Right cardiac atrium (tissue), 5 donors: ENCODE measurements around the gene C11orf97. TPM values are rescaled to one million over a fixed set of nuclear protein-coding genes. Genes with fewer than 3 reads are reported as not detected.
A peak's percentile ranks its signal among the peaks of the same experiment; 100 is the strongest.
"Not testable (repeated sequence)": the region's sequence is repeated elsewhere in the genome, so short reads cannot be mapped to it uniquely, and the experiment has no call there.

Source experiments
- ATAC-seq, 2 donors: fragments of 200-7000 bp; cut with Tn5 transposase; one replicate each; pipeline versions ENCODE4 v1.8.0 to v1.9.1; 2020; ENCODE audit warnings: moderate library complexity in 2 of 2, mild to moderate bottlenecking in 1 of 2
- DNase-seq, 3 donors: peaks; one replicate each; pipeline ENCODE4 v3.0.0-alpha.2; 2020
- H3K27ac ChIP-seq: one replicate; pipeline ENCODE4 v1.5.1; 2013; ENCODE audit warnings: mild to moderate bottlenecking, low read length, control low read depth, moderate library complexity
- H3K27me3 ChIP-seq: one replicate; pipeline ENCODE4 v1.6.1; 2013; ENCODE audit not compliant: control insufficient read depth, insufficient read depth
- H3K4me1 ChIP-seq: one replicate; pipeline ENCODE4 v1.6.1; 2013; ENCODE audit warnings: low read length; ENCODE audit not compliant: control insufficient read depth, insufficient read depth
- H3K4me3 ChIP-seq: one replicate; pipeline ENCODE4 v1.5.1; 2013; ENCODE audit warnings: low read length, control low read depth
- H3K9me3 ChIP-seq: one replicate; pipeline ENCODE4 v1.6.1; 2013; ENCODE audit warnings: low read length; ENCODE audit not compliant: control insufficient read depth
- WGBS: extraction: QIAGEN DNeasy Blood & Tissue Kit; methylation state at CpG from one replicate; pipeline ENCODE4 v1.1.7; 2013; 5-methylcytosine and 5-hydroxymethylcytosine counted together
- intact Hi-C, 4 donors: fragments of 100-400 bp; cut with DNase I; formaldehyde crosslinking; loops; one replicate each; pipeline versions ENCODE4 v1.11.0 to v1.14.0; 2022 to 2023
- polyA plus RNA-seq: library from polyadenylated mRNA; stranded (reverse); fragments of 200-250 nt; gene quantifications from one replicate; pipeline ENCODE4 v1.2.3, GENCODE V29; 2013
- total RNA-seq, 4 donors: library from RNA; stranded (reverse); fragmentation: NEBNext Ultra II Directional; extraction: Animal tissue kit (Norgen Biotek cat#: 25700); gene quantifications; one replicate each; pipeline ENCODE4 v1.2.1, GENCODE V29; 2021
- donor health status: healthy with polysubstance abuse.
- donor health status: DM: no; HTN: yes; CAD: no.
- donor health status: DM: no; HTN: no; CAD: no.
- donor health status: DM: no; HTN: yes; CAD: no; lungs with severe emphysema.
- donor health status: DM: yes; HTN: yes; CAD: no.

C11orf97 gene
- total and polyA plus RNA-seq, 5 donors, result not detected

DNA sequence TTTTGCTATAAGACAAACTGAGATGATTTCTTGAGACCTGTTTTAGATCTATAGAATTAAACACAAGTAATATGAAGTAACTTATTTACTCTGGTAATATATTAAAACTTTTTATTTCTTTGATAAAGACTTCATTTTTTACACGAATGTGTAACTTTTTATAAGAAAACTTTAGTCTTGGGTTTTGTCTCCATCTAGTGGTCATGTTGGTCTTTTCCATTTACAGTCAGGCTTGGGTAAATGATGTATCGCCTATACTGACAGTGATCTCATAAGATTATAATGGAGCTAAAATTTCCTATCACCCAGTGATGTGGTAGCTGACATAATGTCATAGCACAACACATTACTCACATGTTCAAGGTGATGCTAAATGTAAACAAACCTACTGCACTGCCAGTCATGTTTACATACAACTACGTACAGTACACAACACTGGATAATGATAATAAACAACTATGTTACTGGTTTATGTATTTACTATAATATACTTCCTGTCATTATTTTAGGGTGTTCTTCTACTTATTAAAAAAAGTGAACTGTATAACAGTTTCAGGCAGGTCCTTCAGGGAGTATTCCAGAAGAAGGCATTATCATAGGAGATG lies 7.5 kb upstream of the C11orf97 start:
- WGBS, result 19% methylated on average over 3 of the region's 3 CpGs
- ATAC-seq (no peak), DNase-seq (no peak)
- Histone ChIP-seq H3K4me1 (no peaks in the 10 kb centered on the region), H3K27ac (no peak overlapping the region), H3K9me3 (no peaks in the 10 kb centered on the region), H3K27me3 (no peaks in the 10 kb centered on the region), H3K4me3 (no peak overlapping the region)
- intact Hi-C loops, result no loop called here

GRCh38 chr11:94506513-94506912 lies 5.7 kb upstream of the C11orf97 start:
- H3K4me1 ChIP-seq, H3K27ac ChIP-seq, H3K4me3 ChIP-seq, H3K27me3 ChIP-seq, H3K9me3 ChIP-seq, DNase-seq, intact Hi-C loops, ATAC-seq: not testable (repeated sequence)
- WGBS, result 83% methylated on average over 5 of the region's 5 CpGs

DNA sequence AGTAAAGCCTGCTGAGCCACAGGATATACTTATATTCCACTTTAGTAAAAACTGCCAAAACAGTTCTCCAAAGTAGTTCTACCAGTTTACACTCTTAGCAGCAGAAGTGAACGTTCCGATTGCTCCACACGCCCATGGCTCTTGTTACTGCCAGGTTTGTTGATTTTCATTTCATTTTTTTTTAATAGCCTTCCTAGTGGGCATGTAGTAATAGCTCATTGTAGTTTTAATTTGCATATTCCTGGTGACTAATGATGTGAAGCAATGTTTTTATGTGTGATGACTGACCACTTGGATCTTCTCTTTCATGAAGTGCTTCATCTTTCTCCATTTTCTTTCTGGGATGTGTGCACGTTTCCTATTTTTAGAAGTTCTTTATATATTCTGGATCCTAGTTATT lies 4.8 kb upstream of the C11orf97 start:
- no peak overlapping the region for H3K27ac ChIP-seq
- WGBS, result 70% methylated on average over 4 of the region's 4 CpGs
- DNase-seq (no peak), ATAC-seq (no peak)
- no peaks in the 10 kb centered on the region for H3K4me1 ChIP-seq
- H3K4me3 ChIP-seq, result no peak overlapping the region
- intact Hi-C loops, result no loop called here
- H3K9me3 ChIP-seq, result no peaks in the 10 kb centered on the region
- no peaks in the 10 kb centered on the region for H3K27me3 ChIP-seq

DNA sequence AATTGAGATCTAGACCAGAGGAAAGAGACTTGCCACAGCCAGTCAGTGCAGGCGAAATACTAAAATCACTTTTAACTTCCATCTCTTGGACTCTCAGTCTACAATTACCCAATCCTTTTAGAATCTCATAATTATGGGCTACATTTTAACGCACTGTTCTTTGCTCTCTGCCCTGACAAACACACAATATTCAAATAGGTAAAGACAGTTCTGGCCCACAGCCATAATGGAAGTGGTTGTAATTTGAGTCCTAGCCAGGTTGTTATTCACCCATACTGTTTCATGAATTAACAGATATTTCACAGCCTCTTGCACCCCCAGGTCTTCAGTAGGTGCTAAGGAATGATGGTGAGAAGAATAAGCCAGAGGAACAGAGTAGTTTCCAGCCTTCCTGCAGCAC lies 830 bp downstream of the C11orf97 start:
- intact Hi-C loops, result no loop called here
- H3K27me3 ChIP-seq, result no peaks in the 10 kb centered on the region
- no peak overlapping the region for H3K27ac ChIP-seq
- no peak for DNase-seq
- peak in 1 of 2 donors; percentile 22 for ATAC-seq
- 61% methylated on average over 2 of the region's 2 CpGs for WGBS
- no peak overlapping the region for H3K4me3 ChIP-seq
- no peaks in the 10 kb centered on the region for H3K9me3 ChIP-seq
- H3K4me1 ChIP-seq, result no peaks in the 10 kb centered on the region

- Histone ChIP-seq H3K9me3 (no peaks in the 10 kb centered on the region), H3K4me3 (no peak overlapping the region), H3K27me3 (no peaks in the 10 kb centered on the region), H3K27ac (no peak overlapping the region), H3K4me1 (no peaks in the 10 kb centered on the region)
- DNase-seq, result no peak
- 76% methylated on average over 2 of the region's 2 CpGs for WGBS
- no peak for ATAC-seq
- intact Hi-C loops, result no loop called here
Measured at GRCh38 chr11:94515398-94515797, 3.1 kb downstream of the C11orf97 start.

GRCh38 chr11:94516725-94517124 lies 4.5 kb downstream of the C11orf97 start:
- H3K27ac ChIP-seq, result no peak overlapping the region
- DNase-seq, result no peak
- intact Hi-C loops, result no loop called here
- H3K9me3 ChIP-seq, result no peaks in the 10 kb centered on the region
- 45% methylated on average over 1 of the region's 1 CpG for WGBS
- no peak for ATAC-seq
- no peaks in the 10 kb centered on the region for H3K4me1 ChIP-seq
- no peak overlapping the region for H3K4me3 ChIP-seq
- H3K27me3 ChIP-seq, result no peaks in the 10 kb centered on the region

DNA sequence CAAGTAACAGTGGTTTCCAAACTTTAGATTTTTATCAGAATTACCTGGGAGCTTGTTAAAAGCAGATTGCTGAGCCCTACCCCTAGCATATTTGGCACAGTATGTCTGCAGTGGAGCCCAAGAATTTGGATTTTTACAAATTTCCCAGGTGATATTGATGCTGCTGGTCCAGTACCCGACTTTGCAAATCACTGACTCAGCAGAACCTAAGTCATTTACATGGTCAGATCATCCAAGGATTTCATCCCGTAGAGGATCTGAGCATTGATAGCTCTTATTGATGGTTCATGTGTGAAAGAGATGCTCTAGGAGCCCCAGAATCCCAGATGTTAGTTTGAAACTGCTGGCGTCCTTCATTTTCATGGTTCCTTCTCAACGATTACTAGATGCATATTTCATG lies 6.0 kb downstream of the C11orf97 start:
- WGBS, result 67% methylated on average over 4 of the region's 4 CpGs
- Histone ChIP-seq H3K4me1 (no peaks in the 10 kb centered on the region), H3K4me3 (no peak overlapping the region), H3K27me3 (no peaks in the 10 kb centered on the region), H3K27ac (no peak overlapping the region), H3K9me3 (no peaks in the 10 kb centered on the region)
- intact Hi-C loops, result no loop called here
- DNase-seq, result no peak
- no peak for ATAC-seq

DNA sequence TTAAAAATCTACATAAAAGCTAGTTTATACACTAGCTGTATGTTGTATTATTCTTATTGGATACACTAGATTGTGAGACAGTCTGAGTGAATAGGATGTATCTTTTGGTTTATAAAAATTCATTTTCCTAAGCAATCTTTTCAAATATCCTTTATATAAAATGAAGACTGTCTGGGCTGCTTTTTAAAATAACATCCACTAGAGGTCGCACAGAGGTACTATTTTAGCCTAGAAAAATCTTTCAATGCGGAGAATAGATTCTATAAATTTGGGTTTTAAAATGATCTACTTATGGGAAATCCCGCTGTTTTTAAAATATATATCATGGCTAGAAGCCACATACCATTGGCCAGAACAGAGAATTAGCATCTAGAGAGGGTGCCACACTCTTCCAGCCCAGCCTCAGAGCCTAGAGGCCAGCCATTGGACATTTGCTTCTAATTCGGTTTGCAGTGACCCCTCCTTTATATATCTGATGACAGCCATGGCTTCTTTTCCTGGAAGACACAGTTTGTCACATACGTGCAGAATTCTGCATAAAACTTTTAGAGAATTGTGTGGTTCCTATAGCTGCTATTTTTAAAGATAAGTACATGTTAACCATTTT lies 7.3 kb downstream of the C11orf97 start:
- 9% methylated on average over 5 of the region's 5 CpGs for WGBS
- Histone ChIP-seq H3K4me1 (no peaks in the 10 kb centered on the region), H3K27ac (no peak overlapping the region), H3K9me3 (no peaks in the 10 kb centered on the region), H3K27me3 (no peaks in the 10 kb centered on the region), H3K4me3 (no peak overlapping the region)
- ATAC-seq (peak in 1 of 2 donors; percentile 23), DNase-seq (no peak)
- intact Hi-C loops, result loop anchor here in 2 of 4 donors (5.0 kb wide), 2 partner anchors 43 to 83 kb away; no protein-coding TSS in a partner anchor

DNA sequence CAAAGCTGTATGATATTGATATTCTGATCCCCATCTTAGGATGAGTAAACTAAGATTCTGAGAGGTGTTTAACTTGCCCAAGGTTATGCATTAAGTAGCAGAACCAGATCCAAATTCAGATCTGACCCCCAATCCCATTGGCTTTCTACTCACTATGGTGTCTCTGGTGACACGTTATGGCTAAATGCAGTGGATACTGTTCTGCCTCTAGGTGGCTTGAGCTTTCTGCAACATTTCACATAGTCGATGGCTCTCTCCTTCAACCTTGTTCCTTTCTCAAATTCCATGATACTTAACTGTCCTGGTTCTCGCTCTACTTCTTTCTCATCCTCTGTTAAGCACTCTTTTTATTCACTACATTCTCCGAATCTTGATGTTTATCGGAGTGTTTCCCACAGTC lies 9.4 kb downstream of the C11orf97 start:
- 50% methylated on average over 5 of the region's 5 CpGs for WGBS
- ATAC-seq, result peak; percentile 41 to 52
- Histone ChIP-seq H3K4me3 (no peak overlapping the region), H3K4me1 (no peaks in the 10 kb centered on the region), H3K27ac (no peak overlapping the region), H3K9me3 (no peaks in the 10 kb centered on the region), H3K27me3 (no peaks in the 10 kb centered on the region)
- no peak for DNase-seq
- intact Hi-C loops, result loop anchor here in 2 of 4 donors (5.0 kb wide), 2 partner anchors 41 to 81 kb away; no protein-coding TSS in a partner anchor

DNA sequence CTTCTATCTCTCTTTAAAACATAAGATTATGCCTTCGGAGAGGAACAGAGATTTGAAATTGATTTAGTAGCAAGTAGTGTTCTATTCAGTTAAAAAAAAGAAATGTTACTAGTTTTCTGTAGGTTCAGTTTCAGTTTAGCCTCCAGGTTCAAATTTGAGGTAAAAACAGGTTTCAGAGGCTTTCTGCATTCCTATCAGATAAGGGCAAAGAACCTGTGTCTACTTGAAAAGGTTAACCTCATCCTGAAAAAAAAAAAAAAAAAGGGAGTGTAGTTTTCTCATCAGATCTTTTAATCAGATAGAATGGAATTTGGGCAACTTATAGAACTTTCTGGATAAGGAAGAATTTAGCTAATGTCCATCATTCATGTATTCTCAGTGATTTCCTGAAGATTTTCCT lies 12.1 kb downstream of the C11orf97 start:
- H3K4me3 ChIP-seq, result no peak overlapping the region
- no peak overlapping the region for H3K27ac ChIP-seq
- no peaks in the 10 kb centered on the region for H3K27me3 ChIP-seq
- DNase-seq (no peak), ATAC-seq (no peak)
- WGBS, result 85% methylated on average over 1 of the region's 1 CpG
- H3K9me3 ChIP-seq, result no peaks in the 10 kb centered on the region
- H3K4me1 ChIP-seq, result no peaks in the 10 kb centered on the region
- intact Hi-C loops, result loop anchor here in 2 of 4 donors (5.0 kb wide), 2 partner anchors 38 to 78 kb away; no protein-coding TSS in a partner anchor

- WGBS, result 33% methylated on average over 5 of the region's 5 CpGs
- DNase-seq, result peak; percentile 77 to 92 (median 86)
- Histone ChIP-seq H3K27ac (no peak overlapping the region), H3K4me1 (no peaks in the 10 kb centered on the region), H3K27me3 (no peaks in the 10 kb centered on the region), H3K9me3 (no peaks in the 10 kb centered on the region), H3K4me3 (no peak overlapping the region)
- peak; percentile 29 to 32 for ATAC-seq
- intact Hi-C loops, result loop anchor here in 1 of 4 donors (5.0 kb wide), 1 partner anchor 37 kb away; no protein-coding TSS in a partner anchor
Measured at GRCh38 chr11:94525546-94526324, 13.5 kb downstream of the C11orf97 start.
